ENCODE results near the gene LMTK3. TPM values are rescaled to one million over a fixed set of nuclear protein-coding genes. Genes with fewer than 3 reads are reported as not detected.

LMTK3 gene
- total and polyA plus RNA-seq, 2 experiments from 2014 or later = 0.22 TPM; not detected in 1

GRCh38 chr19:48436586-48436985, 75.0 kb downstream of the LMTK3 start:
- no peaks in the 10 kb centered on the region for H3K9me2 ChIP-seq (ENCODE audit: insufficient read depth)
- no peaks in the 10 kb centered on the region for H3K27me3 ChIP-seq (replicated peaks; ENCODE audit: insufficient read depth)

More at GRCh38 chr19:48436586-48436985, 75.0 kb downstream of the LMTK3 start:
- H3K4me3 ChIP-seq = no peak overlapping the region
- no peak overlapping the region for H3K9ac ChIP-seq
- no peaks in the 10 kb centered on the region for H4K20me1 ChIP-seq (ENCODE audit: insufficient read depth)
- DNase-seq = no peak
- TF ChIP-seq EZH2 (IDR thresholded peaks at IDR 0.05; ENCODE audit: insufficient read depth, poor library complexity, severe bottlenecking) = no peak
- TF ChIP-seq EZH2phosphoT487 (IDR thresholded peaks at IDR 0.05; ENCODE audit: insufficient read depth, low read depth) = no peak
- H3K9me3 ChIP-seq (ENCODE audit: low read depth) = no peaks in the 10 kb centered on the region
- 81 to 84% methylated on average over 4 to 5 of the region's 5 CpGs for WGBS, 2 experiments (ENCODE audit: low coverage in 1 of 2, low lambda C conversion rate in 2 of 2, missing lambda C conversion rate in 2 of 2)
- H3K4me2 ChIP-seq (ENCODE audit: unreplicated experiment) = no peak overlapping the region
- no peaks in the 10 kb centered on the region for H3K36me3 ChIP-seq (ENCODE audit: low read depth)
- no peak overlapping the region for H3K27ac ChIP-seq
- H3F3A ChIP-seq (ENCODE audit: insufficient read depth) = no peaks in the 10 kb centered on the region
- H3K4me1 ChIP-seq (ENCODE audit: insufficient read depth) = no peaks in the 10 kb centered on the region
- in situ Hi-C loops (cut with MboI) = no loop called here
- H3K79me2 ChIP-seq (ENCODE audit: insufficient read depth) = no peaks in the 10 kb centered on the region
- no peak overlapping the region for H2AFZ ChIP-seq

Other genes starting within 250 kb of the LMTK3 start
- gene ZNF114, start 241.8 kb downstream of the LMTK3 start, total RNA-seq (2014; rRNA removed; shearing (Covaris generic)) = 0.13 and 0.22 TPM in 2 replicates
- not detected in 2 replicates for gene ZNF114, start 241.8 kb downstream of the LMTK3 start, polyA plus RNA-seq (2016; fragmentation: Nextera tagmentation; extraction: Ambion mirVana)
- gene EMP3, start 186.3 kb downstream of the LMTK3 start, total RNA-seq (2014; rRNA removed; shearing (Covaris generic)) = 165 and 196 TPM in 2 replicates
- gene EMP3, start 186.3 kb downstream of the LMTK3 start, polyA plus RNA-seq (2016; fragmentation: Nextera tagmentation; extraction: Ambion mirVana) = 716 and 742 TPM in 2 replicates
- 7.6 and 27.1 TPM in 2 replicates for gene TMEM143, start 147.9 kb downstream of the LMTK3 start, total RNA-seq (2014; rRNA removed; shearing (Covaris generic))
- 8.6 and 9.9 TPM in 2 replicates for gene TMEM143, start 147.9 kb downstream of the LMTK3 start, polyA plus RNA-seq (2016; fragmentation: Nextera tagmentation; extraction: Ambion mirVana)
- gene SYNGR4, start 147.5 kb downstream of the LMTK3 start, total RNA-seq (2014; rRNA removed; shearing (Covaris generic)) = not detected in 2 replicates
- gene SYNGR4, start 147.5 kb downstream of the LMTK3 start, polyA plus RNA-seq (2016; fragmentation: Nextera tagmentation; extraction: Ambion mirVana) = not detected in 2 replicates
- gene KDELR1, start 120.3 kb downstream of the LMTK3 start, total RNA-seq (2014; rRNA removed; shearing (Covaris generic)) = 126 and 170 TPM in 2 replicates
- gene KDELR1, start 120.3 kb downstream of the LMTK3 start, polyA plus RNA-seq (2016; fragmentation: Nextera tagmentation; extraction: Ambion mirVana) = 231 and 242 TPM in 2 replicates
- 0.54 and 0.76 TPM in 2 replicates for gene GRIN2D, start 118.2 kb downstream of the LMTK3 start, total RNA-seq (2014; rRNA removed; shearing (Covaris generic))
- 0.10 and 0.22 TPM in 2 replicates for gene GRIN2D, start 118.2 kb downstream of the LMTK3 start, polyA plus RNA-seq (2016; fragmentation: Nextera tagmentation; extraction: Ambion mirVana)
- gene GRWD1, start 65.9 kb downstream of the LMTK3 start, total RNA-seq (2014; rRNA removed; shearing (Covaris generic)) = 36.6 and 38.7 TPM in 2 replicates
- 34.1 and 41.5 TPM in 2 replicates for gene GRWD1, start 65.9 kb downstream of the LMTK3 start, polyA plus RNA-seq (2016; fragmentation: Nextera tagmentation; extraction: Ambion mirVana)
- gene KCNJ14, start 56.3 kb downstream of the LMTK3 start, total RNA-seq (2014; rRNA removed; shearing (Covaris generic)) = 0.97 and 1.1 TPM in 2 replicates
- 0.47 and 0.48 TPM in 2 replicates for gene KCNJ14, start 56.3 kb downstream of the LMTK3 start, polyA plus RNA-seq (2016; fragmentation: Nextera tagmentation; extraction: Ambion mirVana)
- gene CYTH2, start 42.5 kb downstream of the LMTK3 start, total RNA-seq (2014; rRNA removed; shearing (Covaris generic)) = 80.7 and 86.0 TPM in 2 replicates
- 40.9 and 41.6 TPM in 2 replicates for gene CYTH2, start 42.5 kb downstream of the LMTK3 start, polyA plus RNA-seq (2016; fragmentation: Nextera tagmentation; extraction: Ambion mirVana)
- gene SULT2B1, start 40.3 kb upstream of the LMTK3 start, total RNA-seq (2014; rRNA removed; shearing (Covaris generic)) = not detected in 2 replicates
- gene SULT2B1, start 40.3 kb upstream of the LMTK3 start, polyA plus RNA-seq (2016; fragmentation: Nextera tagmentation; extraction: Ambion mirVana) = not detected in 2 replicates
- gene SPACA4, start 94.9 kb upstream of the LMTK3 start, total RNA-seq (2014; rRNA removed; shearing (Covaris generic)) = not detected in 2 replicates
- gene SPACA4, start 94.9 kb upstream of the LMTK3 start, polyA plus RNA-seq (2016; fragmentation: Nextera tagmentation; extraction: Ambion mirVana) = not detected in 2 replicates
- not detected in 2 replicates for gene FAM83E, start 103.2 kb upstream of the LMTK3 start, total RNA-seq (2014; rRNA removed; shearing (Covaris generic))
- not detected in 2 replicates for gene FAM83E, start 103.2 kb upstream of the LMTK3 start, polyA plus RNA-seq (2016; fragmentation: Nextera tagmentation; extraction: Ambion mirVana)
- gene RPL18, start 107.3 kb upstream of the LMTK3 start, total RNA-seq (2014; rRNA removed; shearing (Covaris generic)) = 1,266 and 1,345 TPM in 2 replicates
- 659 and 663 TPM in 2 replicates for gene RPL18, start 107.3 kb upstream of the LMTK3 start, polyA plus RNA-seq (2016; fragmentation: Nextera tagmentation; extraction: Ambion mirVana)
- 5.2 and 7.2 TPM in 2 replicates for gene SPHK2, start 107.7 kb upstream of the LMTK3 start, total RNA-seq (2014; rRNA removed; shearing (Covaris generic))
- gene SPHK2, start 107.7 kb upstream of the LMTK3 start, polyA plus RNA-seq (2016; fragmentation: Nextera tagmentation; extraction: Ambion mirVana) = 9.9 and 11.4 TPM in 2 replicates
- 5.9 and 6.7 TPM in 2 replicates for gene DBP, start 125.5 kb upstream of the LMTK3 start, total RNA-seq (2014; rRNA removed; shearing (Covaris generic))
- gene DBP, start 125.5 kb upstream of the LMTK3 start, polyA plus RNA-seq (2016; fragmentation: Nextera tagmentation; extraction: Ambion mirVana) = 3.3 and 3.7 TPM in 2 replicates
- 1.1 and 1.6 TPM in 2 replicates for gene CA11, start 134.4 kb upstream of the LMTK3 start, total RNA-seq (2014; rRNA removed; shearing (Covaris generic))
- gene CA11, start 134.4 kb upstream of the LMTK3 start, polyA plus RNA-seq (2016; fragmentation: Nextera tagmentation; extraction: Ambion mirVana) = 2.7 and 3.5 TPM in 2 replicates
- gene NTN5, start 161.2 kb upstream of the LMTK3 start, total RNA-seq (2014; rRNA removed; shearing (Covaris generic)) = 0.32 TPM in 1 of 2 replicates, not detected in the other
- not detected in 2 replicates for gene NTN5, start 161.2 kb upstream of the LMTK3 start, polyA plus RNA-seq (2016; fragmentation: Nextera tagmentation; extraction: Ambion mirVana)
- gene FUT2, start 184.1 kb upstream of the LMTK3 start, total RNA-seq (2014; rRNA removed; shearing (Covaris generic)) = not detected in 2 replicates
- gene FUT2, start 184.1 kb upstream of the LMTK3 start, polyA plus RNA-seq (2016; fragmentation: Nextera tagmentation; extraction: Ambion mirVana) = 0.24 and 0.25 TPM in 2 replicates
- gene MAMSTR, start 207.9 kb upstream of the LMTK3 start, total RNA-seq (2014; rRNA removed; shearing (Covaris generic)) = 0.22 TPM in 1 of 2 replicates, not detected in the other
- 2.7 and 3.1 TPM in 2 replicates for gene MAMSTR, start 207.9 kb upstream of the LMTK3 start, polyA plus RNA-seq (2016; fragmentation: Nextera tagmentation; extraction: Ambion mirVana)
- not detected in 2 replicates for gene RASIP1, start 228.8 kb upstream of the LMTK3 start, total RNA-seq (2014; rRNA removed; shearing (Covaris generic))
- 0.09 and 0.44 TPM in 2 replicates for gene RASIP1, start 228.8 kb upstream of the LMTK3 start, polyA plus RNA-seq (2016; fragmentation: Nextera tagmentation; extraction: Ambion mirVana)
- not detected in 2 replicates for gene IZUMO1, start 235.1 kb upstream of the LMTK3 start, total RNA-seq (2014; rRNA removed; shearing (Covaris generic))
- not detected in 2 replicates for gene IZUMO1, start 235.1 kb upstream of the LMTK3 start, polyA plus RNA-seq (2016; fragmentation: Nextera tagmentation; extraction: Ambion mirVana)
- not detected in 2 replicates for gene FUT1, start 240.8 kb upstream of the LMTK3 start, total RNA-seq (2014; rRNA removed; shearing (Covaris generic))
- gene FUT1, start 240.8 kb upstream of the LMTK3 start, polyA plus RNA-seq (2016; fragmentation: Nextera tagmentation; extraction: Ambion mirVana) = not detected in 2 replicates
- not detected in 2 replicates for gene FGF21, start 243.7 kb upstream of the LMTK3 start, total RNA-seq (2014; rRNA removed; shearing (Covaris generic))
- gene FGF21, start 243.7 kb upstream of the LMTK3 start, polyA plus RNA-seq (2016; fragmentation: Nextera tagmentation; extraction: Ambion mirVana) = not detected in 2 replicates

Measured in GM23248 (cell line).